ENCODE results near the gene IQCK.

Gene IQCK

GRCh38 chr16:19722269-19722952, 4.3 kb downstream of the IQCK start:
- DNase-seq: no peak

- DNase-seq: no peak
Measured at GRCh38 chr16:19722981-19723380, 4.9 kb downstream of the IQCK start.

GRCh38 chr16:19728636-19728965, 10.5 kb downstream of the IQCK start:
- DNase-seq: no peak

- no peak for DNase-seq
Measured at GRCh38 chr16:19733551-19733950, 15.5 kb downstream of the IQCK start.

GRCh38 chr16:19735074-19735867, 17.2 kb downstream of the IQCK start:
- DNase-seq: no peak

- DNase-seq: no peak
Measured at GRCh38 chr16:19737306-19738038, 19.4 kb downstream of the IQCK start.

GRCh38 chr16:19741354-19741753, 23.3 kb downstream of the IQCK start:
- DNase-seq: no peak

- no peak for DNase-seq
Measured at GRCh38 chr16:19743816-19744159, 25.7 kb downstream of the IQCK start.

GRCh38 chr16:19744670-19745069, 26.6 kb downstream of the IQCK start:
- DNase-seq: no peak

- no peak for DNase-seq
Measured at GRCh38 chr16:19745286-19746010, 27.4 kb downstream of the IQCK start.

- DNase-seq: no peak
Measured at GRCh38 chr16:19746561-19746960, 28.5 kb downstream of the IQCK start.

- no peak for DNase-seq
Measured at GRCh38 chr16:19748389-19749168, 30.5 kb downstream of the IQCK start.

GRCh38 chr16:19749571-19750080, 31.6 kb downstream of the IQCK start:
- no peak for DNase-seq

- DNase-seq: no peak
Measured at GRCh38 chr16:19751478-19752385, 33.7 kb downstream of the IQCK start.

- DNase-seq: no peak
Measured at GRCh38 chr16:19753815-19754643, 36.0 kb downstream of the IQCK start.

GRCh38 chr16:19754644-19755036, 36.6 kb downstream of the IQCK start:
- DNase-seq: no peak

GRCh38 chr16:19755268-19755667, 37.2 kb downstream of the IQCK start:
- no peak for DNase-seq

GRCh38 chr16:19757026-19757425, 39.0 kb downstream of the IQCK start:
- no peak for DNase-seq

GRCh38 chr16:19757762-19758595, 39.9 kb downstream of the IQCK start:
- no peak for DNase-seq

Measured in activated gamma-delta T cell treated with Interleukin-2 at 50 U/mL for 16 hours (primary cell).